ENCODE data around the gene USH1G.
A peak's percentile ranks its signal among the peaks of the same experiment; 100 is the strongest.

The USH1G gene

DNA sequence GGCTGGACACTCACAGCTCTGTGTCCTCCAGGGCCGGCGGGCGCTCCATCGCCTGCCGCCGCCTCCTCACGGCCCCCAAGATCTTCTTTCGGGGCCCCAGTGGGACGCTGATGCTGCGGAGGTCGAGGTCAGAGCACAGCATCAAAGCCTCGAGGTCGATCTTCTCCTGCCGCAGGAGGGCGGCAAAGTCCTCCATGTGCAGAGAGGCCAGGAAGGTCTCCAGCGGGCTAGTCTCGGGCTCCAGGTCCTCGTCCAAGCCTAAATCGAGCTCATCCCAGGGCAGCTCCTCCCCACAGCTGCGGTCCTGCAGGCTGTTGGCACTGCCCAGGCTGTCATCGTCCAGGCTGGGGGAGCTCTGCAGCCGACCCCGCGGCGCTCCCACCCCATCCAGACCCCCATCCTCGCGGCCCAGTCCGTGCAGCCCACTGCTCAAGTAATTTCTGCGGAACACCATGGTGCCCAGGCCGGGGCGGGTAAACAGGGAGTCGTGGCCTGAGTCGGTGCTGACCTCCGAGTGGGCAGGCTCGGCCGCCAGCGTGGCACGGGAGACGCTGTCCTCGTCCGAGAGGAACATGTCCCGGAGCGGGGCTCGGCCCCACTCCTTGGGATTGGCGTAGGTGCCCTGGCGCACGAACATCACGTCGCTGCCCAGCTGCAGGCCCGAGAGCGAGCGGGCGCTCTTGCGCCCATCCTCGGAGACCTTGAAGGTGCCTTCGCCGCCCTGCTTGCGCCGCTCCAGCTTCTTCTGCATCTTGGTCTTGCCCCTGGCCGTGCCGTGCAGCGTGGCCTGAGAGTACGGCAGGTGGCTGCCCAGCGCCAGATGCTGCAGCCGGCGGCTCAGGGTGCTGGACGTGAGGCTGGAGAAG is 3.4 kb downstream of the USH1G start:
- no peak for DNase-seq
- Histone ChIP-seq H3K9me3 (ENCODE audit: control insufficient read depth, low read length) (no peaks in the 10 kb centered on the region), H2BK15ac (ENCODE audit: low read depth, poor library complexity, severe bottlenecking) (no peak overlapping the region), H2AFZ (ENCODE audit: low read depth, low read length) (no peak overlapping the region), H3K4ac (ENCODE audit: low read depth in 1 of 2, low read length in 2 of 2) (no peak overlapping the region), H3K79me1 (replicated peaks; ENCODE audit: low read length, poor library complexity, severe bottlenecking) (no peaks in the 10 kb centered on the region), H3K27me3 (ENCODE audit: control insufficient read depth in 1 of 2, insufficient read depth in 1 of 2, low read length in 2 of 2) (peaks cover 57 to 89% of the 10 kb centered on the region in 2 experiments), H3K36me3 (ENCODE audit: control insufficient read depth in 1 of 2, insufficient read depth in 2 of 2, low read depth in 1 of 2, low read length in 2 of 2) (no peaks in the 10 kb centered on the region), H3K23ac (ENCODE audit: low read length in 2 of 2) (no peak overlapping the region), H2BK12ac (ENCODE audit: low read length in 2 of 2) (no peak overlapping the region), H3K9ac (ENCODE audit: low read length) (no peak overlapping the region), H3K4me1 (ENCODE audit: control insufficient read depth, insufficient read depth, low read depth, low read length) (peaks cover 29% of the 10 kb centered on the region), H3K27ac (ENCODE audit: low read length, poor library complexity, severe bottlenecking) (no peak overlapping the region), H3K4me2 (ENCODE audit: low read length, poor library complexity, severe bottlenecking) (no peak overlapping the region), H3K14ac (ENCODE audit: low read length in 2 of 2) (no peak overlapping the region), H4K91ac (ENCODE audit: low read length) (peak overlapping the region; percentile 29), H2AK5ac (ENCODE audit: low read length, severe bottlenecking) (no peak overlapping the region), H4K8ac (ENCODE audit: low read length) (no peak overlapping the region), H3K18ac (ENCODE audit: low read depth in 1 of 2, low read length in 2 of 2) (no peak overlapping the region), H2BK5ac (ENCODE audit: low read depth, low read length, poor library complexity, severe bottlenecking) (no peak overlapping the region), H2BK120ac (ENCODE audit: low read depth, low read length) (no peak overlapping the region), H3K4me3 (ENCODE audit: insufficient read depth in 1 of 2, low read depth in 1 of 2, low read length in 2 of 2) (no peak overlapping the region)
- WGBS = 82% methylated on average over 67 of the region's 67 CpGs

DNA sequence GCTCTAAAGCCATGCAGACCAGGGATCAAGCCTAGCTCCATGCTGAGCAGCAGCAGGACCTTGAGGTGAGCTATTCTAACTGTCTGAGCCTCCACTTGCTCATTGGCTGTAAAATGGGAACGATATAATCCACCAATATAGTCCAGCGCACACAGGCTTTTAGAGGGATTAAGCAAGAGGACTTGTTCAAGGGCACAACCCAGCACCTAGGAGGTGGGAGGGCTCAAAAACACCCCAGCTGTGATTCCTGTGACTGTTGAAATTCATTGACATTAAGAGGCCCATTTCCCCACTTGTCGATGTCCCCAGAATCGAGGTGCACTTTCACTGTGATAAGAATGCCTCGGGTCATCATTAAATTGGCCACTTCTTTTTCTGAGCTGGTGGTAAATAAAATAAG is 4.1 kb downstream of the USH1G start:
- H3K14ac ChIP-seq (ENCODE audit: low read length in 2 of 2) = no peak overlapping the region
- no peak overlapping the region for H2AFZ ChIP-seq (ENCODE audit: low read depth, low read length)
- WGBS = 84% methylated on average over 5 of the region's 5 CpGs
- no peaks in the 10 kb centered on the region for H3K36me3 ChIP-seq (ENCODE audit: control insufficient read depth in 1 of 2, insufficient read depth in 2 of 2, low read depth in 1 of 2, low read length in 2 of 2)
- no peaks in the 10 kb centered on the region for H3K9me3 ChIP-seq (ENCODE audit: control insufficient read depth, low read length)
- H2BK5ac ChIP-seq (ENCODE audit: low read depth, low read length, poor library complexity, severe bottlenecking) = no peak overlapping the region
- H2BK12ac ChIP-seq (ENCODE audit: low read length in 2 of 2) = no peak overlapping the region
- no peak overlapping the region for H3K27ac ChIP-seq (ENCODE audit: low read length, poor library complexity, severe bottlenecking)
- no peak overlapping the region for H3K9ac ChIP-seq (ENCODE audit: low read length)
- DNase-seq = no peak
- no peak overlapping the region for H3K4me2 ChIP-seq (ENCODE audit: low read length, poor library complexity, severe bottlenecking)
- no peak overlapping the region for H3K4me3 ChIP-seq (ENCODE audit: insufficient read depth in 1 of 2, low read depth in 1 of 2, low read length in 2 of 2)
- no peak overlapping the region for H2BK15ac ChIP-seq (ENCODE audit: low read depth, poor library complexity, severe bottlenecking)
- no peak overlapping the region for H4K91ac ChIP-seq (ENCODE audit: low read length)
- peaks cover 27% of the 10 kb centered on the region for H3K4me1 ChIP-seq (ENCODE audit: control insufficient read depth, insufficient read depth, low read depth, low read length)
- no peak overlapping the region for H3K4ac ChIP-seq (ENCODE audit: low read depth in 1 of 2, low read length in 2 of 2)
- H3K18ac ChIP-seq (ENCODE audit: low read depth in 1 of 2, low read length in 2 of 2) = no peak overlapping the region
- no peak overlapping the region for H3K23ac ChIP-seq (ENCODE audit: low read length in 2 of 2)
- H3K27me3 ChIP-seq (ENCODE audit: control insufficient read depth in 1 of 2, insufficient read depth in 1 of 2, low read length in 2 of 2) = peaks cover 49 to 82% of the 10 kb centered on the region in 2 experiments
- H3K79me1 ChIP-seq (replicated peaks; ENCODE audit: low read length, poor library complexity, severe bottlenecking) = no peaks in the 10 kb centered on the region
- no peak overlapping the region for H4K8ac ChIP-seq (ENCODE audit: low read length)
- H2AK5ac ChIP-seq (ENCODE audit: low read length, severe bottlenecking) = no peak overlapping the region
- H2BK120ac ChIP-seq (ENCODE audit: low read depth, low read length) = no peak overlapping the region

DNA sequence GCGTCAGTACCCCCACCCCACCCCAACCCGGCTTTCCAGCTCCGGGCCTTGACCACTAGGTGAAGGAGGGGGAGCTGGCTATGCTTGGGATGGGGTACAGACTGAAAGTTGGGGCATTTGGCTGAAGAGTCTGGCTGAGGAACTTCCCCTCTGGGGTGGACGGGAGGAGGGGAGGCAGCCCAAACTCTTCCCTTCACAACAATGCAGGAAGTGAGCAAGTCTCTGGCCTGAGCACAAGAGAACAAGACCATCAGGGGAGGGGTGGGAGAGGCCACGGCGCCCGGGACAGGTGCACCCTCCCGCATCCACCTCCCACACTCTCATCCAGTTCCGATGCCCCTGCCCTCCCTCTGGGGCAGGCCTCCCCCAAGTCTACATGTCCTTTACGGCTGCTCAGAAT is 5.6 kb downstream of the USH1G start:
- Histone ChIP-seq H2BK120ac (ENCODE audit: low read depth, low read length) (no peak overlapping the region), H3K23ac (ENCODE audit: low read length in 2 of 2) (no peak overlapping the region), H2AFZ (ENCODE audit: low read depth, low read length) (no peak overlapping the region), H3K27me3 (ENCODE audit: control insufficient read depth in 1 of 2, insufficient read depth in 1 of 2, low read length in 2 of 2) (peaks cover 35 to 71% of the 10 kb centered on the region in 2 experiments), H3K79me1 (replicated peaks; ENCODE audit: low read length, poor library complexity, severe bottlenecking) (no peaks in the 10 kb centered on the region), H2BK5ac (ENCODE audit: low read depth, low read length, poor library complexity, severe bottlenecking) (no peak overlapping the region), H3K14ac (ENCODE audit: low read length in 2 of 2) (no peak overlapping the region), H3K4me2 (ENCODE audit: low read length, poor library complexity, severe bottlenecking) (no peak overlapping the region), H3K27ac (ENCODE audit: low read length, poor library complexity, severe bottlenecking) (no peak overlapping the region), H4K91ac (ENCODE audit: low read length) (no peak overlapping the region), H2AK5ac (ENCODE audit: low read length, severe bottlenecking) (no peak overlapping the region), H3K4me1 (ENCODE audit: control insufficient read depth, insufficient read depth, low read depth, low read length) (peaks cover 15% of the 10 kb centered on the region), H3K18ac (ENCODE audit: low read depth in 1 of 2, low read length in 2 of 2) (no peak overlapping the region), H2BK15ac (ENCODE audit: low read depth, poor library complexity, severe bottlenecking) (peak overlapping the region; percentile 18), H2BK12ac (ENCODE audit: low read length in 2 of 2) (no peak overlapping the region), H4K8ac (ENCODE audit: low read length) (no peak overlapping the region), H3K4me3 (ENCODE audit: insufficient read depth in 1 of 2, low read depth in 1 of 2, low read length in 2 of 2) (no peak overlapping the region), H3K4ac (ENCODE audit: low read depth in 1 of 2, low read length in 2 of 2) (no peak overlapping the region), H3K9me3 (ENCODE audit: control insufficient read depth, low read length) (no peaks in the 10 kb centered on the region), H3K9ac (ENCODE audit: low read length) (no peak overlapping the region), H3K36me3 (ENCODE audit: control insufficient read depth in 1 of 2, insufficient read depth in 2 of 2, low read depth in 1 of 2, low read length in 2 of 2) (no peaks in the 10 kb centered on the region)
- WGBS = 95% methylated on average over 6 of the region's 10 CpGs
- no peak for DNase-seq

DNA sequence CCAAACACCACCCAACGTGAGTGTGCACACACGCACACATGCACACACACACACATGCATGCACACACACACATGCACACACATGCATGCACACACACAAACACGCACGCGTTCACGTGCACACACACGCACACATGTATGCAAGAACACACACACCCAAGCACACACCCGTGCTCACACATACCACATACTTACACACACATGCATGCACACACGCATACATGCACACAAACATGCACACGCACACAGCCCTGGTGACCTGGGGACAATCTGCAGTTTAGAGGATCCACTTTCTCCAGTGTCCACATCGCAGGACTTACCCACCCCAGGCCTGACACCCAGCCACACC is 6.2 kb downstream of the USH1G start:
- H3K9ac ChIP-seq (ENCODE audit: low read length) = no peak overlapping the region
- H2BK120ac ChIP-seq (ENCODE audit: low read depth, low read length) = no peak overlapping the region
- H3K4me2 ChIP-seq (ENCODE audit: low read length, poor library complexity, severe bottlenecking) = no peak overlapping the region
- H2BK15ac ChIP-seq (ENCODE audit: low read depth, poor library complexity, severe bottlenecking) = no peak overlapping the region
- H3K4me3 ChIP-seq (ENCODE audit: insufficient read depth in 1 of 2, low read depth in 1 of 2, low read length in 2 of 2) = no peak overlapping the region
- H3K23ac ChIP-seq (ENCODE audit: low read length in 2 of 2) = peak overlapping the region in 1 of 2 experiments; percentile 23
- peaks cover 29 to 66% of the 10 kb centered on the region in 2 experiments for H3K27me3 ChIP-seq (ENCODE audit: control insufficient read depth in 1 of 2, insufficient read depth in 1 of 2, low read length in 2 of 2)
- no peak overlapping the region for H4K91ac ChIP-seq (ENCODE audit: low read length)
- no peak for DNase-seq
- H2BK12ac ChIP-seq (ENCODE audit: low read length in 2 of 2) = no peak overlapping the region
- peaks cover 15% of the 10 kb centered on the region for H3K4me1 ChIP-seq (ENCODE audit: control insufficient read depth, insufficient read depth, low read depth, low read length)
- no peaks in the 10 kb centered on the region for H3K36me3 ChIP-seq (ENCODE audit: control insufficient read depth in 1 of 2, insufficient read depth in 2 of 2, low read depth in 1 of 2, low read length in 2 of 2)
- H2BK5ac ChIP-seq (ENCODE audit: low read depth, low read length, poor library complexity, severe bottlenecking) = no peak overlapping the region
- no peak overlapping the region for H2AFZ ChIP-seq (ENCODE audit: low read depth, low read length)
- H2AK5ac ChIP-seq (ENCODE audit: low read length, severe bottlenecking) = no peak overlapping the region
- H3K79me1 ChIP-seq (replicated peaks; ENCODE audit: low read length, poor library complexity, severe bottlenecking) = no peaks in the 10 kb centered on the region
- peak overlapping the region in 1 of 2 experiments; percentile 5 for H3K14ac ChIP-seq (ENCODE audit: low read length in 2 of 2)
- H3K18ac ChIP-seq (ENCODE audit: low read depth in 1 of 2, low read length in 2 of 2) = no peak overlapping the region
- 93% methylated on average over 11 of the region's 11 CpGs for WGBS
- H3K9me3 ChIP-seq (ENCODE audit: control insufficient read depth, low read length) = no peaks in the 10 kb centered on the region
- H3K4ac ChIP-seq (ENCODE audit: low read depth in 1 of 2, low read length in 2 of 2) = no peak overlapping the region
- no peak overlapping the region for H3K27ac ChIP-seq (ENCODE audit: low read length, poor library complexity, severe bottlenecking)
- H4K8ac ChIP-seq (ENCODE audit: low read length) = no peak overlapping the region

All from mesenchymal stem cell (in vitro differentiated cells and primary cell).